Peyer's patch (tissue), 4 donors: Measurements from ENCODE around the gene HLA-DQB1. TPM values are rescaled to one million over a fixed set of nuclear protein-coding genes. Genes with fewer than 3 reads are reported as not detected.
"Not testable (repeated sequence)": the region's sequence is repeated elsewhere in the genome, so short reads cannot be mapped to it uniquely, and the experiment has no call there.

ENCODE experiments used
- DNase-seq, 3 donors: peaks; one replicate each; pipeline ENCODE4 v3.0.0-alpha.2; 2017 to 2019
- H3K27ac ChIP-seq, 4 donors: fragments of 200-600 bp; sonication (generic); one replicate each; pipeline ENCODE4 v1.5.1; 2016 to 2019
- H3K27me3 ChIP-seq, 2 donors: fragments of 200-600 bp; sonication (generic); one replicate each; pipeline ENCODE4 v1.5.1; 2019
- H3K36me3 ChIP-seq, 3 donors: fragments of 200-600 bp; sonication (generic); one replicate each; pipeline ENCODE4 v1.5.1; 2016 to 2019
- H3K4me1 ChIP-seq, 4 donors: fragments of 200-600 bp; sonication (generic); one replicate each; pipeline ENCODE4 v1.5.1; 2016 to 2019
- H3K4me3 ChIP-seq, 4 donors: fragments of 200-600 bp; sonication (generic); 1 replicate in 3 of 4; 2 replicates in 1 of 4; pipeline ENCODE4 v1.5.1; 2016 to 2019; ENCODE audit warnings: mild to moderate bottlenecking in 1 of 4
- H3K9me3 ChIP-seq, 4 donors: fragments of 200-600 bp; sonication (generic); one replicate each; pipeline ENCODE4 v1.5.1; 2016 to 2019; ENCODE audit warnings: mild to moderate bottlenecking in 1 of 4
- CTCF ChIP-seq, 6 experiments: fragments of 450-650 bp in 4 of 6; fragments of 200-600 bp in 2 of 6; sonication (generic) in 1 of 6; IDR thresholded peaks; one replicate each; pipeline ENCODE4 v1.5.1; 2017 to 2019; ENCODE audit warnings: antibody characterized with exemption in 6 of 6, mild to moderate bottlenecking in 3 of 6, moderate library complexity in 1 of 6
- POLR2A ChIP-seq, 2 donors: fragments of 450-650 bp; IDR thresholded peaks; one replicate each; pipeline ENCODE4 v1.5.1; 2017; ENCODE audit warnings: antibody characterized with exemption in 2 of 2, mild to moderate bottlenecking in 2 of 2, moderate library complexity in 2 of 2
- total RNA-seq, 4 donors: library from RNA; depleted of rRNA; stranded (reverse); fragments of >200 nt; gene quantifications; one replicate each; pipeline ENCODE4 v1.1.0, GENCODE V29; 2016

Gene HLA-DQB1
- total RNA-seq, 4 donors from 2014 or later = 7.6 to 18.2 TPM; not detected in 2

GRCh38 chr6:32679492-32679891 is 13.0 kb upstream of the HLA-DQB1 start:
- DNase-seq = no peak

GRCh38 chr6:32674123-32674522 is 7.7 kb upstream of the HLA-DQB1 start:
- not testable (repeated sequence) for H3K27ac ChIP-seq, H3K36me3 ChIP-seq, DNase-seq, H3K4me1 ChIP-seq, H3K4me3 ChIP-seq, H3K9me3 ChIP-seq, H3K27me3 ChIP-seq

More at GRCh38 chr6:32679492-32679891, 13.0 kb upstream of the HLA-DQB1 start:
- no peaks in the 10 kb centered on the region for H3K9me3 ChIP-seq
- H3K27ac ChIP-seq = no peak overlapping the region
- no peaks in the 10 kb centered on the region for H3K27me3 ChIP-seq
- H3K4me1 ChIP-seq = no peaks in the 10 kb centered on the region
- no peaks in the 10 kb centered on the region for H3K36me3 ChIP-seq
- TF ChIP-seq CTCF (IDR thresholded peaks at IDR 0.05) (no peak), POLR2A (IDR thresholded peaks at IDR 0.05) (no peak)
- no peak overlapping the region for H3K4me3 ChIP-seq

- not testable (repeated sequence) for H3K4me1 ChIP-seq, H3K36me3 ChIP-seq, H3K9me3 ChIP-seq, H3K27ac ChIP-seq, H3K4me3 ChIP-seq, H3K27me3 ChIP-seq, DNase-seq
Measured at GRCh38 chr6:32671908-32672307, 5.5 kb upstream of the HLA-DQB1 start.

- Histone ChIP-seq H3K4me1 (no peaks in the 10 kb centered on the region), H3K4me3 (no peak overlapping the region), H3K27me3 (no peaks in the 10 kb centered on the region), H3K36me3 (no peaks in the 10 kb centered on the region), H3K27ac (peak overlapping the region in 1 of 4 donors; percentile 75), H3K9me3 (no peaks in the 10 kb centered on the region)
- no peak for DNase-seq
- TF ChIP-seq CTCF (IDR thresholded peaks at IDR 0.05) (no peak), POLR2A (IDR thresholded peaks at IDR 0.05) (no peak)
Measured at GRCh38 chr6:32669893-32670292, 3.4 kb upstream of the HLA-DQB1 start.

- DNase-seq = no peak
- no peaks in the 10 kb centered on the region for H3K9me3 ChIP-seq
- H3K27me3 ChIP-seq = no peaks in the 10 kb centered on the region
- no peaks in the 10 kb centered on the region for H3K4me1 ChIP-seq
- TF ChIP-seq CTCF (IDR thresholded peaks at IDR 0.05) (no peak), POLR2A (IDR thresholded peaks at IDR 0.05) (no peak)
- H3K36me3 ChIP-seq = no peaks in the 10 kb centered on the region
- H3K4me3 ChIP-seq = no peak overlapping the region
- peak overlapping the region in 1 of 4 donors; percentile 75 for H3K27ac ChIP-seq
Measured at GRCh38 chr6:32669240-32669639, 2.8 kb upstream of the HLA-DQB1 start.

GRCh38 chr6:32668226-32668747 is 1.8 kb upstream of the HLA-DQB1 start:
- Histone ChIP-seq H3K9me3 (no peaks in the 10 kb centered on the region), H3K27ac (peak overlapping the region in 2 of 4 donors; percentile 43 to 75), H3K27me3 (no peaks in the 10 kb centered on the region), H3K4me1 (no peaks in the 10 kb centered on the region), H3K36me3 (no peaks in the 10 kb centered on the region), H3K4me3 (no peak overlapping the region)
- no peak for TF ChIP-seq POLR2A (IDR thresholded peaks at IDR 0.05)
- no peak for TF ChIP-seq CTCF (IDR thresholded peaks at IDR 0.05)
- peak in 2 of 3 donors; percentile 69 to 77 for DNase-seq

GRCh38 chr6:32665661-32666060 is 796 bp downstream of the HLA-DQB1 start:
- no peak for DNase-seq
- no peak overlapping the region for H3K27ac ChIP-seq
- no peak overlapping the region for H3K4me3 ChIP-seq
- no peaks in the 10 kb centered on the region for H3K27me3 ChIP-seq
- TF ChIP-seq POLR2A (IDR thresholded peaks at IDR 0.05) = no peak
- no peak for TF ChIP-seq CTCF (IDR thresholded peaks at IDR 0.05)
- no peaks in the 10 kb centered on the region for H3K36me3 ChIP-seq
- H3K9me3 ChIP-seq = no peaks in the 10 kb centered on the region
- H3K4me1 ChIP-seq = no peaks in the 10 kb centered on the region
